ENCODE data around the gene MIDN.

DNA sequence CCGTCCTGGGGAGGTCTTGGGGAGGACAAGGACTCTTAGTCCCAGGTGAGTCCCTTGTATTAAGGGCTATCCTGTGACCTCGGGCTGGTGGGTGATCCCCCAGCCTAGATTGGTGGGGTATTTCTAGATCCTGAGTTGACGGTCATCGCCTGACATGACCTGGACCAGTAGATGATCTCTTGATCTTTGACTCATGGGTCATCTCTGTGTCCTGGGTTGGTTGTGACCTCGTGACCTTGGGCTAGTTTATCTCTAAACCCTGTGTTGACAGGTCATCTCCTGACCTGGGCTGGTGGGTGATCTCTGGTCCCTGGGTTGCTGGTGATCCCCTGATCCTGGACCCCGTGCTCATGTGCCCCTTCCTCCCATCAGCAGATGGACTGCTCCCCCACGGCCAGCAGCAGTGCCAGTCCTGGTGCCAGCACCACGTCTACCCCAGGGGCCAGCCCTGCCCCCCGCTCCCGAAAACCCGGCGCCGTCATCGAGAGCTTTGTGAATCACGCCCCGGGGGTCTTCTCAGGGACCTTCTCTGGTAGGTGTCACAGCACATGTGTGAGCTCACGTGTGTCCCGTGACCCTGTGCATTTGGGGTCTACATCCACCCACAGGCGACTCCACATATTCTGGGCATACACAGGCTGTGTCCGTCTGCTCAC is 6.3 kb downstream of the MIDN start:
- TF ChIP-seq, protein P1, sequence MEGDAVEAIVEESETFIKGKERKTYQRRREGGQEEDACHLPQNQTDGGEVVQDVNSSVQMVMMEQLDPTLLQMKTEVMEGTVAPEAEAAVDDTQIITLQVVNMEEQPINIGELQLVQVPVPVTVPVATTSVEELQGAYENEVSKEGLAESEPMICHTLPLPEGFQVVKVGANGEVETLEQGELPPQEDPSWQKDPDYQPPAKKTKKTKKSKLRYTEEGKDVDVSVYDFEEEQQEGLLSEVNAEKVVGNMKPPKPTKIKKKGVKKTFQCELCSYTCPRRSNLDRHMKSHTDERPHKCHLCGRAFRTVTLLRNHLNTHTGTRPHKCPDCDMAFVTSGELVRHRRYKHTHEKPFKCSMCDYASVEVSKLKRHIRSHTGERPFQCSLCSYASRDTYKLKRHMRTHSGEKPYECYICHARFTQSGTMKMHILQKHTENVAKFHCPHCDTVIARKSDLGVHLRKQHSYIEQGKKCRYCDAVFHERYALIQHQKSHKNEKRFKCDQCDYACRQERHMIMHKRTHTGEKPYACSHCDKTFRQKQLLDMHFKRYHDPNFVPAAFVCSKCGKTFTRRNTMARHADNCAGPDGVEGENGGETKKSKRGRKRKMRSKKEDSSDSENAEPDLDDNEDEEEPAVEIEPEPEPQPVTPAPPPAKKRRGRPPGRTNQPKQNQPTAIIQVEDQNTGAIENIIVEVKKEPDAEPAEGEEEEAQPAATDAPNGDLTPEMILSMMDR (IDR thresholded peaks at IDR 0.05) = no peak
- TF ChIP-seq POLR2A (IDR thresholded peaks at IDR 0.05) = no peak
